ENCODE data around the gene RP9.

DNA sequence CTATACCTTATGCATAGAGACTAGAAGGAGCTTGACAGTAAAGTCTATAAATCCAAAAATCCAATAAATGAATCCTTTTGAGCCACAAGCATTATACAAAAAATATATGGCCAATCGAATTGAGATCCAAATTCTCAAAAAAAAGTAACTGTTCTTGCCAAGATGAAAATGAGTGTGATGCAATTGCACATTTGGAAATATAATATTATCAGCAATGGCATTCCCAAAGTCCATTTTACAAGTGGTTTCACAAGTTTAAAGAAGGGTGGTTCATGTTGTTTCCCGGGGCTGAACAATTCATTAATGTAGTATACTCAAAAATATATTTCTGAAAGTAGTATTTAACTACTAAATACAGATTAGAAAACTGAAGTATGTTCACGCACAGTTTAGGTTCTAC, 7.3 kb downstream of the RP9 start:
- TF ChIP-seq, protein P1, sequence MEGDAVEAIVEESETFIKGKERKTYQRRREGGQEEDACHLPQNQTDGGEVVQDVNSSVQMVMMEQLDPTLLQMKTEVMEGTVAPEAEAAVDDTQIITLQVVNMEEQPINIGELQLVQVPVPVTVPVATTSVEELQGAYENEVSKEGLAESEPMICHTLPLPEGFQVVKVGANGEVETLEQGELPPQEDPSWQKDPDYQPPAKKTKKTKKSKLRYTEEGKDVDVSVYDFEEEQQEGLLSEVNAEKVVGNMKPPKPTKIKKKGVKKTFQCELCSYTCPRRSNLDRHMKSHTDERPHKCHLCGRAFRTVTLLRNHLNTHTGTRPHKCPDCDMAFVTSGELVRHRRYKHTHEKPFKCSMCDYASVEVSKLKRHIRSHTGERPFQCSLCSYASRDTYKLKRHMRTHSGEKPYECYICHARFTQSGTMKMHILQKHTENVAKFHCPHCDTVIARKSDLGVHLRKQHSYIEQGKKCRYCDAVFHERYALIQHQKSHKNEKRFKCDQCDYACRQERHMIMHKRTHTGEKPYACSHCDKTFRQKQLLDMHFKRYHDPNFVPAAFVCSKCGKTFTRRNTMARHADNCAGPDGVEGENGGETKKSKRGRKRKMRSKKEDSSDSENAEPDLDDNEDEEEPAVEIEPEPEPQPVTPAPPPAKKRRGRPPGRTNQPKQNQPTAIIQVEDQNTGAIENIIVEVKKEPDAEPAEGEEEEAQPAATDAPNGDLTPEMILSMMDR (IDR thresholded peaks at IDR 0.05) = no peak
- TF ChIP-seq POLR2A (IDR thresholded peaks at IDR 0.05) (no peak), POLR2AphosphoS5 (IDR thresholded peaks at IDR 0.05; ENCODE audit: insufficient read depth in 1 of 2, low read depth in 1 of 2) (no peak)
